GM23338 (cell line): ENCODE measurements around the gene COPE. TPM values are rescaled to one million over a fixed set of nuclear protein-coding genes. Genes with fewer than 3 reads are reported as not detected.

Source experiments
- ATAC-seq: fragments of 200-7000 bp; cut with Tn5 transposase; 3 replicates; pipeline ENCODE4 v1.9.1; 2020
- DNase-seq: peaks from one replicate; pipeline ENCODE4 v3.0.0-alpha.2; 2015; ENCODE audit warnings: low spot score
- H2AFZ ChIP-seq: fragments of 200-600 bp; sonication (generic); 2 replicates; pipeline ENCODE4 v1.8.0; 2016; ENCODE audit warnings: antibody characterized with exemption, mild to moderate bottlenecking, moderate library complexity
- H3F3A ChIP-seq: fragments of 200-600 bp; sonication (generic); replicated peaks from 2 replicates; pipeline ENCODE4 v1.8.0; 2017; ENCODE audit warnings: antibody characterized with exemption, mixed run types, low read depth
- H3K27ac ChIP-seq: fragments of 200-600 bp; sonication (generic); 2 replicates; pipeline ENCODE4 v1.6.1; 2016; ENCODE audit warnings: low read depth
- H3K27me3 ChIP-seq: fragments of 200-600 bp; sonication (generic); 2 replicates; pipeline ENCODE4 v1.8.0; 2016; ENCODE audit warnings: mild to moderate bottlenecking, mixed run types, moderate library complexity; ENCODE audit not compliant: insufficient read depth
- H3K36me3 ChIP-seq: fragments of 200-600 bp; sonication (generic); 2 replicates; pipeline ENCODE4 v1.8.0; 2016; ENCODE audit warnings: mild to moderate bottlenecking; ENCODE audit not compliant: insufficient read depth
- H3K4me1 ChIP-seq: fragments of 200-600 bp; sonication (generic); 2 replicates; pipeline ENCODE4 v1.8.0; 2016; ENCODE audit warnings: mild to moderate bottlenecking, moderate library complexity; ENCODE audit not compliant: insufficient read depth
- H3K4me2 ChIP-seq: fragments of 200-600 bp; sonication (generic); 2 replicates; pipeline ENCODE4 v1.7.1; 2017; ENCODE audit warnings: mixed run types
- H3K4me3 ChIP-seq: fragments of 200-600 bp; sonication (generic); 2 replicates; pipeline ENCODE4 v1.6.1; 2016; ENCODE audit warnings: mixed run types
- H3K79me2 ChIP-seq: fragments of 200-600 bp; sonication (generic); replicated peaks from 2 replicates; pipeline ENCODE4 v1.8.0; 2017; ENCODE audit warnings: mild to moderate bottlenecking; ENCODE audit not compliant: insufficient read depth
- H3K9me2 ChIP-seq: fragments of 200-600 bp; sonication (generic); 2 replicates; pipeline ENCODE4 v1.8.0; 2017; ENCODE audit not compliant: insufficient read depth
- H4K20me1 ChIP-seq: fragments of 200-600 bp; sonication (generic); replicated peaks from 2 replicates; pipeline ENCODE4 v1.8.0; 2017; ENCODE audit warnings: mild to moderate bottlenecking; ENCODE audit not compliant: insufficient read depth
- H3K27ac Mint-ChIP-seq: 2 replicates; pipeline ENCODE4 v1.8.0; 2020; ENCODE audit warnings: inconsistent platforms, mild to moderate bottlenecking, moderate library complexity, mixed read lengths
- H3K27me3 Mint-ChIP-seq: 3 replicates; pipeline ENCODE4 v1.8.0; 2022; ENCODE audit warnings: low read depth, mild to moderate bottlenecking, moderate library complexity, mixed read lengths, inconsistent platforms; ENCODE audit not compliant: insufficient read depth, poor library complexity
- H3K36me3 Mint-ChIP-seq: 3 replicates; pipeline ENCODE4 v1.8.0; 2021; ENCODE audit warnings: low read depth, mild to moderate bottlenecking, inconsistent platforms, moderate library complexity, mixed read lengths
- H3K4me1 Mint-ChIP-seq: 3 replicates; pipeline ENCODE4 v1.8.0; 2020; ENCODE audit warnings: mild to moderate bottlenecking, inconsistent platforms, mixed read lengths
- H3K4me3 Mint-ChIP-seq: 3 replicates; pipeline ENCODE4 v1.8.0; 2021; ENCODE audit warnings: moderate library complexity, mild to moderate bottlenecking, inconsistent platforms, mixed read lengths
- H3K9me3 Mint-ChIP-seq: 3 replicates; pipeline ENCODE4 v1.8.0; 2020; ENCODE audit warnings: moderate library complexity, mild to moderate bottlenecking, inconsistent platforms, mixed read lengths
- CREB1 ChIP-seq: fragments of 250-450 bp; sonication (Bioruptor Pico); IDR thresholded peaks from 2 replicates; pipeline ENCODE4 v1.5.0; 2020; ENCODE audit warnings: low read depth, mild to moderate bottlenecking, moderate library complexity
- ETS1 ChIP-seq: IDR thresholded peaks from 2 replicates; pipeline ENCODE4 v1.6.1; 2016; ENCODE audit warnings: antibody characterized with exemption
- EZH2 ChIP-seq: fragments of 200-600 bp; sonication (generic); IDR thresholded peaks from one replicate; pipeline ENCODE4 v1.8.0; 2017; ENCODE audit warnings: antibody characterized with exemption, mild to moderate bottlenecking, low read depth; ENCODE audit not compliant: unreplicated experiment
- EZH2phosphoT487 ChIP-seq: fragments of 200-600 bp; sonication (generic); IDR thresholded peaks from one replicate; pipeline ENCODE4 v1.8.1; 2018; ENCODE audit warnings: antibody characterized with exemption; ENCODE audit not compliant: unreplicated experiment
- JUNB ChIP-seq: IDR thresholded peaks from one replicate; pipeline ENCODE4 v1.6.1; 2016; ENCODE audit warnings: antibody characterized with exemption; ENCODE audit not compliant: unreplicated experiment
- NANOG ChIP-seq: IDR thresholded peaks from 2 replicates; pipeline ENCODE4 v1.6.1; 2016; ENCODE audit warnings: antibody characterized with exemption, borderline replicate concordance
- POLR2AphosphoS5 ChIP-seq: IDR thresholded peaks from 2 replicates; pipeline ENCODE4 v1.6.1; 2016; ENCODE audit warnings: antibody characterized with exemption, low read depth
- STAT1 ChIP-seq: IDR thresholded peaks from one replicate; pipeline ENCODE4 v1.6.1; 2016; ENCODE audit warnings: antibody characterized with exemption; ENCODE audit not compliant: unreplicated experiment
- ZNF114 ChIP-seq: fragments of 250-450 bp; sonication (Bioruptor Pico); IDR thresholded peaks from 2 replicates; pipeline ENCODE4 v1.5.0; 2020; ENCODE audit warnings: mild to moderate bottlenecking, moderate library complexity
- ZNF331 ChIP-seq: fragments of 250-450 bp; sonication (Bioruptor Pico); IDR thresholded peaks from 2 replicates; pipeline ENCODE4 v1.5.0; 2020; ENCODE audit warnings: low read depth, mild to moderate bottlenecking, moderate library complexity
- polyA plus RNA-seq: library from polyadenylated mRNA; unstranded; fragments of >200 nt; fragmentation: Nextera tagmentation; extraction: Ambion mirVana; gene quantifications from 2 replicates; pipeline ENCODE4 v1.2.1, GENCODE V29; 2016
- total RNA-seq: library from RNA; depleted of rRNA; stranded (reverse); fragments of >200 nt; shearing (Covaris generic); gene quantifications from 2 replicates; pipeline ENCODE4 v1.2.3, GENCODE V29; 2014
- TF ChIP-seq, protein P1 (sequence below): IDR thresholded peaks from one replicate; pipeline ENCODE4 v1.6.1; 2018; ENCODE audit warnings: antibody characterized with exemption; ENCODE audit not compliant: unreplicated experiment
- TF ChIP-seq, protein P2 (sequence below), 2 experiments: fragments of 200-600 bp in 1 of 2; sonication (generic) in 1 of 2; conservative IDR thresholded peaks; 2 replicates each; pipeline versions ENCODE4 v1.5.1 to v1.6.1; 2016 to 2017; ENCODE audit warnings: antibody characterized with exemption in 2 of 2, low read depth in 2 of 2, mild to moderate bottlenecking in 2 of 2, moderate library complexity in 1 of 2

The COPE gene
- total and polyA plus RNA-seq, 2 experiments from 2014 or later, result 263 TPM

GRCh38 chr19:18876865-18877264 lies 42.3 kb downstream of the COPE start:
- 0 out of 2 replicates have a peak, but pooled peaks cover 1% of the 10 kb centered on the region for H4K20me1 ChIP-seq
- no peak overlapping the region for H3K4me3 ChIP-seq
- H3K9me2 ChIP-seq, result no peaks in the 10 kb centered on the region
- H3K4me1 ChIP-seq, result no peaks in the 10 kb centered on the region
- no peak for DNase-seq
- Mint-ChIP-seq H3K36me3 (peaks cover 55% of the 10 kb centered on the region), H3K4me1 (no peaks in the 10 kb centered on the region), H3K4me3 (no peak overlapping the region), H3K9me3 (peaks cover 4% of the 10 kb centered on the region), H3K27me3 (peaks cover 17% of the 10 kb centered on the region), H3K27ac (no peak overlapping the region)
- ATAC-seq, result no peak
- H3K27ac ChIP-seq, result no peak overlapping the region
- H2AFZ ChIP-seq, result no peak overlapping the region
- H3F3A ChIP-seq, result no peaks in the 10 kb centered on the region; the same call in 1 of the 2 replicates
- no peak for TF ChIP-seq EZH2phosphoT487
- no peak for TF ChIP-seq POLR2AphosphoS5
- no peak for TF ChIP-seq ETS1
- TF ChIP-seq JUNB, result no peak
- no peak for TF ChIP-seq ZNF114 (CRISPR knock-in tag)
- TF ChIP-seq EZH2, result no peak
- TF ChIP-seq, protein P1, sequence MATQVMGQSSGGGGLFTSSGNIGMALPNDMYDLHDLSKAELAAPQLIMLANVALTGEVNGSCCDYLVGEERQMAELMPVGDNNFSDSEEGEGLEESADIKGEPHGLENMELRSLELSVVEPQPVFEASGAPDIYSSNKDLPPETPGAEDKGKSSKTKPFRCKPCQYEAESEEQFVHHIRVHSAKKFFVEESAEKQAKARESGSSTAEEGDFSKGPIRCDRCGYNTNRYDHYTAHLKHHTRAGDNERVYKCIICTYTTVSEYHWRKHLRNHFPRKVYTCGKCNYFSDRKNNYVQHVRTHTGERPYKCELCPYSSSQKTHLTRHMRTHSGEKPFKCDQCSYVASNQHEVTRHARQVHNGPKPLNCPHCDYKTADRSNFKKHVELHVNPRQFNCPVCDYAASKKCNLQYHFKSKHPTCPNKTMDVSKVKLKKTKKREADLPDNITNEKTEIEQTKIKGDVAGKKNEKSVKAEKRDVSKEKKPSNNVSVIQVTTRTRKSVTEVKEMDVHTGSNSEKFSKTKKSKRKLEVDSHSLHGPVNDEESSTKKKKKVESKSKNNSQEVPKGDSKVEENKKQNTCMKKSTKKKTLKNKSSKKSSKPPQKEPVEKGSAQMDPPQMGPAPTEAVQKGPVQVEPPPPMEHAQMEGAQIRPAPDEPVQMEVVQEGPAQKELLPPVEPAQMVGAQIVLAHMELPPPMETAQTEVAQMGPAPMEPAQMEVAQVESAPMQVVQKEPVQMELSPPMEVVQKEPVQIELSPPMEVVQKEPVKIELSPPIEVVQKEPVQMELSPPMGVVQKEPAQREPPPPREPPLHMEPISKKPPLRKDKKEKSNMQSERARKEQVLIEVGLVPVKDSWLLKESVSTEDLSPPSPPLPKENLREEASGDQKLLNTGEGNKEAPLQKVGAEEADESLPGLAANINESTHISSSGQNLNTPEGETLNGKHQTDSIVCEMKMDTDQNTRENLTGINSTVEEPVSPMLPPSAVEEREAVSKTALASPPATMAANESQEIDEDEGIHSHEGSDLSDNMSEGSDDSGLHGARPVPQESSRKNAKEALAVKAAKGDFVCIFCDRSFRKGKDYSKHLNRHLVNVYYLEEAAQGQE, result no peak
- no peak for TF ChIP-seq CREB1 (CRISPR knock-in tag)
- TF ChIP-seq, protein P2, sequence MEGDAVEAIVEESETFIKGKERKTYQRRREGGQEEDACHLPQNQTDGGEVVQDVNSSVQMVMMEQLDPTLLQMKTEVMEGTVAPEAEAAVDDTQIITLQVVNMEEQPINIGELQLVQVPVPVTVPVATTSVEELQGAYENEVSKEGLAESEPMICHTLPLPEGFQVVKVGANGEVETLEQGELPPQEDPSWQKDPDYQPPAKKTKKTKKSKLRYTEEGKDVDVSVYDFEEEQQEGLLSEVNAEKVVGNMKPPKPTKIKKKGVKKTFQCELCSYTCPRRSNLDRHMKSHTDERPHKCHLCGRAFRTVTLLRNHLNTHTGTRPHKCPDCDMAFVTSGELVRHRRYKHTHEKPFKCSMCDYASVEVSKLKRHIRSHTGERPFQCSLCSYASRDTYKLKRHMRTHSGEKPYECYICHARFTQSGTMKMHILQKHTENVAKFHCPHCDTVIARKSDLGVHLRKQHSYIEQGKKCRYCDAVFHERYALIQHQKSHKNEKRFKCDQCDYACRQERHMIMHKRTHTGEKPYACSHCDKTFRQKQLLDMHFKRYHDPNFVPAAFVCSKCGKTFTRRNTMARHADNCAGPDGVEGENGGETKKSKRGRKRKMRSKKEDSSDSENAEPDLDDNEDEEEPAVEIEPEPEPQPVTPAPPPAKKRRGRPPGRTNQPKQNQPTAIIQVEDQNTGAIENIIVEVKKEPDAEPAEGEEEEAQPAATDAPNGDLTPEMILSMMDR (conservative IDR thresholded peaks at IDR 0.05; ENCODE audit: low read depth in 2 of 2), result no peak
- TF ChIP-seq NANOG, result no peak
- TF ChIP-seq ZNF331 (CRISPR knock-in tag), result no peak
- TF ChIP-seq STAT1, result no peak
- H3K27me3 ChIP-seq, result peaks cover 4% of the 10 kb centered on the region
- no peak overlapping the region for H3K4me2 ChIP-seq
- H3K79me2 ChIP-seq, result no peaks in the 10 kb centered on the region
- H3K36me3 ChIP-seq, result no peaks in the 10 kb centered on the region
